SK-N-SH treated with all-trans-retinoic acid at 6 μM for 48 hours (cell line): Measurements from ENCODE around the gene ATP1A3.

Source experiments
- ATAC-seq: fragments of 200-7000 bp; cut with Tn5 transposase; 3 replicates; pipeline ENCODE4 v1.9.1; 2020; ENCODE audit warnings: mild to moderate bottlenecking, moderate library complexity
- CSDC2 ChIP-seq: fragments of 250-450 bp; sonication (Bioruptor Pico); IDR thresholded peaks from 2 replicates; pipeline ENCODE4 v1.5.0; 2020; ENCODE audit warnings: mild to moderate bottlenecking, moderate library complexity
- ESRRG ChIP-seq: fragments of 250-450 bp; sonication (Bioruptor Pico); IDR thresholded peaks from 2 replicates; pipeline ENCODE4 v1.6.1; 2021; ENCODE audit warnings: mild to moderate bottlenecking
- ISL1 ChIP-seq: fragments of 250-450 bp; sonication (Bioruptor Pico); IDR thresholded peaks from 2 replicates; pipeline ENCODE4 v2.1.2; 2022; ENCODE audit warnings: mild to moderate bottlenecking, moderate library complexity
- PATZ1 ChIP-seq: fragments of 250-450 bp; sonication (Bioruptor Pico); IDR thresholded peaks from 2 replicates; pipeline ENCODE4 v1.8.0; 2020; ENCODE audit warnings: mild to moderate bottlenecking, moderate library complexity, borderline replicate concordance
- RARB ChIP-seq: fragments of 250-450 bp; sonication (Bioruptor Pico); IDR thresholded peaks from 2 replicates; pipeline ENCODE4 v1.8.0; 2021; ENCODE audit warnings: mild to moderate bottlenecking, moderate library complexity
- TOX ChIP-seq: fragments of 250-450 bp; sonication (Bioruptor Pico); IDR thresholded peaks from 2 replicates; pipeline ENCODE4 v1.8.0; 2021; ENCODE audit warnings: mild to moderate bottlenecking, moderate library complexity, borderline replicate concordance
- ZC3H10 ChIP-seq: fragments of 250-450 bp; sonication (Bioruptor Pico); IDR thresholded peaks from 2 replicates; pipeline ENCODE4 v1.5.1; 2021; ENCODE audit warnings: mild to moderate bottlenecking, moderate library complexity
- ZFP3 ChIP-seq: fragments of 250-450 bp; sonication (Bioruptor Pico); IDR thresholded peaks from 2 replicates; pipeline ENCODE4 v1.5.0; 2020; ENCODE audit warnings: mild to moderate bottlenecking, moderate library complexity
- ZNF565 ChIP-seq: fragments of 450-650 bp; formaldehyde crosslinking; conservative IDR thresholded peaks from 2 replicates; pipeline ENCODE4 v1.5.0; 2020; ENCODE audit warnings: low read depth, mild to moderate bottlenecking, moderate library complexity
- ZNF8 ChIP-seq: fragments of 450-650 bp; formaldehyde crosslinking; IDR thresholded peaks from 2 replicates; pipeline ENCODE4 v1.5.0; 2020; ENCODE audit warnings: mild to moderate bottlenecking, moderate library complexity
- TF ChIP-seq, protein P1 (sequence below): fragments of 250-450 bp; sonication (Bioruptor Pico); IDR thresholded peaks from 2 replicates; pipeline ENCODE4 v1.5.1; 2020; ENCODE audit warnings: low read depth, mild to moderate bottlenecking, moderate library complexity
- TF ChIP-seq, protein P2 (sequence below): fragments of 250-450 bp; sonication (Bioruptor Pico); IDR thresholded peaks from 2 replicates; pipeline ENCODE4 v1.5.0; 2020; ENCODE audit warnings: mild to moderate bottlenecking, moderate library complexity
- TF ChIP-seq, protein P3 (sequence below): fragments of 250-450 bp; sonication (Bioruptor Pico); IDR thresholded peaks from 2 replicates; pipeline ENCODE4 v1.5.1; 2021; ENCODE audit warnings: mild to moderate bottlenecking, moderate library complexity
- TF ChIP-seq, protein P4 (sequence below): fragments of 250-450 bp; sonication (Bioruptor Pico); IDR thresholded peaks from 2 replicates; pipeline ENCODE4 v1.8.0; 2021; ENCODE audit warnings: low read depth, mild to moderate bottlenecking, moderate library complexity, borderline replicate concordance

Gene ATP1A3

GRCh38 chr19:41934849-41935374 lies 59.1 kb downstream of the ATP1A3 start:
- no peak for TF ChIP-seq PATZ1 (CRISPR knock-in tag)
- no peak for TF ChIP-seq CSDC2 (CRISPR knock-in tag)
- TF ChIP-seq ZFP3 (CRISPR knock-in tag): no peak
- TF ChIP-seq TOX (CRISPR knock-in tag): no peak
- no peak for TF ChIP-seq ESRRG (CRISPR knock-in tag)
- TF ChIP-seq, protein P1, sequence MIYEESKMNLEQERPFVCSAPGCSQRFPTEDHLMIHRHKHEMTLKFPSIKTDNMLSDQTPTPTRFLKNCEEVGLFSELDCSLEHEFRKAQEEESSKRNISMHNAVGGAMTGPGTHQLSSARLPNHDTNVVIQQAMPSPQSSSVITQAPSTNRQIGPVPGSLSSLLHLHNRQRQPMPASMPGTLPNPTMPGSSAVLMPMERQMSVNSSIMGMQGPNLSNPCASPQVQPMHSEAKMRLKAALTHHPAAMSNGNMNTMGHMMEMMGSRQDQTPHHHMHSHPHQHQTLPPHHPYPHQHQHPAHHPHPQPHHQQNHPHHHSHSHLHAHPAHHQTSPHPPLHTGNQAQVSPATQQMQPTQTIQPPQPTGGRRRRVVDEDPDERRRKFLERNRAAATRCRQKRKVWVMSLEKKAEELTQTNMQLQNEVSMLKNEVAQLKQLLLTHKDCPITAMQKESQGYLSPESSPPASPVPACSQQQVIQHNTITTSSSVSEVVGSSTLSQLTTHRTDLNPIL (CRISPR knock-in tag): no peak
- ATAC-seq: peak; percentile 88

DNA sequence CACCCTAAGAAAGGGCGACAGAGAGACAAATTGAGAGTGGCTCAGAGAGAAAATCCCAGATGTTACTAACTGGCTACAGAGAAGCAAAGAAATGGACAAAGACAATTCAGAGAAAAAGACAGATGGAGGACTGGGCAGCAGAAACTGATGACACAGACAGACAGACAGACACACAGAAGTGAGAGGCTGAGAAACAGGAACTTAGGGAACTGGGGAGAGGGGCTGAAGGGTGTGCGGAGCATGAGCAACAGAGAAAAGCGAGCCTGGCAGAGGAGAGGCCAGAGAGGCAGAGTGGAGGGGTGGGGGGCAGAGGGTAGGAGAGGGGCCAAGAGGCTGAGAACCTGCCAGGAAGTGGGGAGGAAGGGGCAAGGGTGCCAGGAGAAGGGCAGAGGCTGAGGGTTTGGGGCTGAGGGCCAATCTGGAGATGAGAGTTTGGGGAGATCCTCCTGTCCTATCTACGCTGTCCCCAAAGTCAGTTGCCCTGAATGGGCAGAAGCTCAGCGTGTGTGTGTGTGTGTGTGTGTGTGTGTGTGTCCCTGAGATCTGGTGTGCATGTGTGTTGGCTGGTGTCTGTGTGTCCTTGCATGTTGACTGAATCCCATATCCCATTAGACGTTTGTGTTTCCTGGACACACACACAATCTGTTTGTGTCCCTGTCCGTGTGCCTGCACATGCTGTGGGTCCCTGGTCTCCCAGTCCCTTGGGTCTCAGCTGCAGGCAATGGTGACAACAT lies 60.2 kb downstream of the ATP1A3 start:
- TF ChIP-seq ISL1 (CRISPR knock-in tag) (no peak), ZFP3 (CRISPR knock-in tag) (no peak), ZC3H10 (CRISPR knock-in tag) (no peak), ESRRG (CRISPR knock-in tag) (no peak), RARB (CRISPR knock-in tag) (no peak), PATZ1 (CRISPR knock-in tag) (no peak), ZNF8 (CRISPR knock-in tag) (no peak), ZNF565 (CRISPR knock-in tag) (no peak)
- TF ChIP-seq, protein P2, sequence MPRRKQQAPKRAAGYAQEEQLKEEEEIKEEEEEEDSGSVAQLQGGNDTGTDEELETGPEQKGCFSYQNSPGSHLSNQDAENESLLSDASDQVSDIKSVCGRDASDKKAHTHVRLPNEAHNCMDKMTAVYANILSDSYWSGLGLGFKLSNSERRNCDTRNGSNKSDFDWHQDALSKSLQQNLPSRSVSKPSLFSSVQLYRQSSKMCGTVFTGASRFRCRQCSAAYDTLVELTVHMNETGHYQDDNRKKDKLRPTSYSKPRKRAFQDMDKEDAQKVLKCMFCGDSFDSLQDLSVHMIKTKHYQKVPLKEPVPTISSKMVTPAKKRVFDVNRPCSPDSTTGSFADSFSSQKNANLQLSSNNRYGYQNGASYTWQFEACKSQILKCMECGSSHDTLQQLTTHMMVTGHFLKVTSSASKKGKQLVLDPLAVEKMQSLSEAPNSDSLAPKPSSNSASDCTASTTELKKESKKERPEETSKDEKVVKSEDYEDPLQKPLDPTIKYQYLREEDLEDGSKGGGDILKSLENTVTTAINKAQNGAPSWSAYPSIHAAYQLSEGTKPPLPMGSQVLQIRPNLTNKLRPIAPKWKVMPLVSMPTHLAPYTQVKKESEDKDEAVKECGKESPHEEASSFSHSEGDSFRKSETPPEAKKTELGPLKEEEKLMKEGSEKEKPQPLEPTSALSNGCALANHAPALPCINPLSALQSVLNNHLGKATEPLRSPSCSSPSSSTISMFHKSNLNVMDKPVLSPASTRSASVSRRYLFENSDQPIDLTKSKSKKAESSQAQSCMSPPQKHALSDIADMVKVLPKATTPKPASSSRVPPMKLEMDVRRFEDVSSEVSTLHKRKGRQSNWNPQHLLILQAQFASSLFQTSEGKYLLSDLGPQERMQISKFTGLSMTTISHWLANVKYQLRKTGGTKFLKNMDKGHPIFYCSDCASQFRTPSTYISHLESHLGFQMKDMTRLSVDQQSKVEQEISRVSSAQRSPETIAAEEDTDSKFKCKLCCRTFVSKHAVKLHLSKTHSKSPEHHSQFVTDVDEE (CRISPR knock-in tag): no peak
- TF ChIP-seq, protein P3, sequence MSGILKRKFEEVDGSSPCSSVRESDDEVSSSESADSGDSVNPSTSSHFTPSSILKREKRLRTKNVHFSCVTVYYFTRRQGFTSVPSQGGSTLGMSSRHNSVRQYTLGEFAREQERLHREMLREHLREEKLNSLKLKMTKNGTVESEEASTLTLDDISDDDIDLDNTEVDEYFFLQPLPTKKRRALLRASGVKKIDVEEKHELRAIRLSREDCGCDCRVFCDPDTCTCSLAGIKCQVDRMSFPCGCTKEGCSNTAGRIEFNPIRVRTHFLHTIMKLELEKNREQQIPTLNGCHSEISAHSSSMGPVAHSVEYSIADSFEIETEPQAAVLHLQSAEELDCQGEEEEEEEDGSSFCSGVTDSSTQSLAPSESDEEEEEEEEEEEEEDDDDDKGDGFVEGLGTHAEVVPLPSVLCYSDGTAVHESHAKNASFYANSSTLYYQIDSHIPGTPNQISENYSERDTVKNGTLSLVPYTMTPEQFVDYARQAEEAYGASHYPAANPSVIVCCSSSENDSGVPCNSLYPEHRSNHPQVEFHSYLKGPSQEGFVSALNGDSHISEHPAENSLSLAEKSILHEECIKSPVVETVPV (CRISPR knock-in tag): no peak
- TF ChIP-seq, protein P4, sequence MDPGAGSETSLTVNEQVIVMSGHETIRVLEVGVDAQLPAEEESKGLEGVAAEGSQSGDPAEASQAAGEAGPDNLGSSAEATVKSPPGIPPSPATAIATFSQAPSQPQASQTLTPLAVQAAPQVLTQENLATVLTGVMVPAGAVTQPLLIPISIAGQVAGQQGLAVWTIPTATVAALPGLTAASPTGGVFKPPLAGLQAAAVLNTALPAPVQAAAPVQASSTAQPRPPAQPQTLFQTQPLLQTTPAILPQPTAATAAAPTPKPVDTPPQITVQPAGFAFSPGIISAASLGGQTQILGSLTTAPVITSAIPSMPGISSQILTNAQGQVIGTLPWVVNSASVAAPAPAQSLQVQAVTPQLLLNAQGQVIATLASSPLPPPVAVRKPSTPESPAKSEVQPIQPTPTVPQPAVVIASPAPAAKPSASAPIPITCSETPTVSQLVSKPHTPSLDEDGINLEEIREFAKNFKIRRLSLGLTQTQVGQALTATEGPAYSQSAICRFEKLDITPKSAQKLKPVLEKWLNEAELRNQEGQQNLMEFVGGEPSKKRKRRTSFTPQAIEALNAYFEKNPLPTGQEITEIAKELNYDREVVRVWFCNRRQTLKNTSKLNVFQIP: no peak
- ATAC-seq: no peak

DNA sequence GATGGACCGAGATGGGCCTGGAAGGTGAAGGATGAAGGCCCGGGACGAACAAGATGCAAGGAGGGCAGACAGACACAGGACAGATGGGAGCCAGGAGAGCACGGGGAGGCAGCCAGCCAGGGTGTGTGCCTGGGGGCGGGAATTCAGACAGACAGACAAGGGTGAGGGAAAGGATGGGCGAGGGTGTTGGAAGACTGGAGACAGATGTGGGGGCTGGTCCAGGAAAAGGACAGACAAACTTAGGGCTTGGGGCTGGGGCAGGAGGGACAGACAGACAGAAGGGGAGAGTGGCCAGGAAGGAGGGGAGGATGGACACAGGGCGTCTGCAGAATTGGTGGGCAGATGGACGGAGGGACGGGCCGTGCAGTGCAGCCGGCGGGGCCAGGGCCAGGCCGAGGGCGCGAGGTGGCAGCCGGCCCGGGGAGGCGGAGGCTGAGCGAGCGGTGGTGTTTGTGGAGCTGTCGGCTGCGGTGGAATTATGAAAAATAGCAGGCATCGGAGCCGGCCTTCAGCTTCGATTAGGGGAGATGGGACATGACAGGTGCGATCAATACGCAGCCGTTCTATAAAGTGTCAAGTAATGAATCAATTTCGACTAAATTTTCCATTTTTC lies 61.2 kb downstream of the ATP1A3 start:
- no peak for TF ChIP-seq ZC3H10 (CRISPR knock-in tag)
- no peak for ATAC-seq
